Islet precursor cell (in vitro differentiated cells): ENCODE data around the gene ACOT9.
"Not testable (repeated sequence)": the region's sequence is repeated elsewhere in the genome, so short reads cannot be mapped to it uniquely, and the experiment has no call there.

Experiments used
- DNase-seq: peaks from one replicate; pipeline ENCODE4 v3.0.0-alpha.2; 2018

Gene ACOT9

DNA sequence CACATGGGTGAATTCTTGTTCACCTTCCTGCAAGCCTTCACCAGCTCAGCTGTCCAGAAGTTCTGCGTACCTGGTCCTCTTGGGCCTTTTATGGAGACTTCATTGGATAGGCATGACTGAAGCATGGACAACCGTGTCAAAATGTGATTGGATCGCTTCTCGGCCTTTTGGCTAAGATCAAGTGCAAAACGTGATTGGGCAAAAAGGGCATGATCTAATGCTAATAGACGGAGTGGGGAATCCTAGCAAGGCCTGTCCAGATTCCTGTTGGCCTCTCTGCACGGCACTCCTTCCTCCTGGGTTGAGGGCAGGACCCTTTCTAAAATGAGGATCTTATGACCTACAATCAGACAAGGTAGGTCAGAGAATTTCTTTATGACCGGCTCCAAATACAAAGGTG, 50.9 kb downstream of the ACOT9 start:
- DNase-seq, result no peak

DNA sequence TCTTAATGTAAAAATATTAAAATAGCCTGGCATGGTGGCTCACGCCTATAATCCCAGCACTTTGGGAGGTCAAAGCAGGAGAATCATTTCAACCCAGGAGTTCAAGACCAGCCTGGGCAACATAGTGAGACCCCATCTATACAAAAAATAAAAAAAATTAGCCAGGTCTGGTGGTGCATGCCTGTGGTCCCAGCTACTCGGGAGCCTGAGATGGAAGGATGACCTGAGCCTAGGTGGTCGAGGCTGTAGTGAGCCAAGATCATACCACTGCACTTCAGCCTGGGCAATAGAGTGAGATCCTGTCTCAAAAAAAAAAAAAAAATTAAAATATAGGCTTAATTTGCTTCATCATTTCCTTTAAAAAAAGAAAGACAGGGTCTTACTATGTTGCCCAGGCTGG, 66.6 kb downstream of the ACOT9 start:
- DNase-seq, result not testable (repeated sequence)

DNA sequence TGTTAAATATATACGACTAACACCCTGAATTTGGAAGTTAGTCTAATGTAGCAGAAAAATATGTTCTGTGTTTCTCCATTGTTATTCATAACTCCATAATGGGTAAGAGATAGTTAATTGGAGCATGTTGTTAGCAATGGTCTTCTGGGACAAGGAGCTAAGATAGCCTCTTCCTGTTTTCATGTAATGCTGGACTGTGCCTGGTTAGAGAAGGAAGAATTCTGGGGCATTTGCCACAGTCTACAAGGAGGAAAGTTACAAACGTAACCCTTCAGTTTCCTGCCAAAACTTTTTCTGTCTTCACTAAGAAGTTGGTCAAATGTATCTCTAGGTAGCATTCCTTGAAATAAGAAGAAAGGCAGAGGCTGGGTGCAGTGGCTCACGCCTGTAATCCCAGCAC, 70.0 kb downstream of the ACOT9 start:
- DNase-seq, result no peak

DNA sequence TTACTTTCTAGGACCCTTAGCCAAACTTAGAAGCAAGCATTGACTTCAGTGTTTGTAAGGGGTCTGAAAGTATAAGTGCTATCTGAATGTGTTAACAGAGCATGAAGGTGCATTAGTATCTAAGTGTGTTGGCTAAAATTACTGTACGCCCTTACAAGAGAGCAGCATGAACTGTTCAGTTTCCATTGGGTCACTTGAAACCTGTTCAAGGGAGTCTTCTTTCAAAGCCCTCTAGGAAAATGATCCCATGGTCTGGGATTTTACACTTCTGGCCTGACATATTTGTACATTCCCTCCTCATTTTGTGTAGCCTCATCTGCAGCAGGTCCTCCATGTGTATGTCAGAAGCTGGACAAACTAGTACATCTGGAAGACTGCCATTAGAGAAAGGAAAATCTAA, 72.5 kb downstream of the ACOT9 start:
- DNase-seq, result no peak

DNA sequence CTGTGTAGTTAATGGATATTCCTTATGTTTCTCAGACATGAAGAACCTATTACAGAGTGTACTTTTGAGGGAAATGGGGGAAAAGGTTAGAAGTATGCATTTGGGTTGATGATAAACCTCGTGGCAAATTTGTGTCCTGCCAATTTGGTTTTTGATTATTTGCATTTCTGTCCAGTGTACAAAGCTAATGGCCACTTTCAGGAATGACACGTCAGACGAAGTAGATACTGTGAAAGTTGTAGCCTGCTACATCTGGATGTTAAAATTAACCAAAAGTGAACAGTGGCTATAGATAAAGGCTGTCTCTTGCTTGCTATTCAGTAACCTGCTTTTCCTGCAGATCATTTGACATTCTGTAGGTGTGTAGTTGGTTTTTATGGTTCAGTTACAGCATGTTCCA, 74.7 kb downstream of the ACOT9 start:
- no peak for DNase-seq

DNA sequence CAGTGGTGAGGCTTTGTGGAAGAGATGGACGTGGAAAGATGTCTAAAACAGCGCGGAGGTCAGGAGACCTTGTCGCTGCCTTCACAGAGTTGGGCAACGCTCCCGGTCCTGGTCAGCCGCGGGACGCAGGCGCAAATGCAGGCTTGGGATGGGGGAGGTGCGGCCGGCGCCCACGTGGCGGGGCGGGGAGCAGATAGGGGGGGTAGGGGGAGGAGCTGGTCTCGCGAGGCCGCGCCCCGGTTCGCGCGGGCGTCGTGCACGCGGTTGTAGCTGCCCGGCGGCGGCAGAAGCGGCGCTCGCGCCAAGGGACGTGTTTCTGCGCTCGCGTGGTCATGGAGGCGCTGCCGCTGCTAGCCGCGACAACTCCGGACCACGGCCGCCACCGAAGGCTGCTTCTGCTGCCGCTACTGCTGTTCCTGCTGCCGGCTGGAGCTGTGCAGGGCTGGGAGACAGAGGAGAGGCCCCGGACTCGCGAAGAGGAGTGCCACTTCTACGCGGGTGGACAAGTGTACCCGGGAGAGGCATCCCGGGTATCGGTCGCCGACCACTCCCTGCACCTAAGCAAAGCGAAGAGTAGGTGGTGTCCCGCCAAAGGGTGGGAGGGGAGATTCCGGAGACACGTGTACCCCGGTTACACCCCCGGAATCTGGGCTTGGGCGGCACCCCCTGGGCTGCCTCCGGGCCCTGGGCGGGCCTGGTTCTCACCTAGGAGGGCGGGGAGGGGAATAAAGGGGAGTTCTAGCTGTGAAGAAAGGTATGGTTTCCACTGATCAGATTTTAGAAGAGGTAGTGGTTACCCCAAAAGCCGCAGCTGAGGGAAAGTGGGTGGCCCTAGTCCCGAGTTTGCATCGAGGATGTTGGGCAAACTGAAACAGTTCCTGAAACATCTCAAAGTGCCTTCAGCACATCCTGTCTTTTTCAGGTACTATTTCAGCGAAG, 75.6 kb downstream of the ACOT9 start, which contains the start of gene PRDX4:
PRDX4 (plus strand) TSS at position 255 of the 939 bp plus-strand sequence; CDS start at position 333, 78 bp downstream.
- peak; percentile 97 for DNase-seq

DNA sequence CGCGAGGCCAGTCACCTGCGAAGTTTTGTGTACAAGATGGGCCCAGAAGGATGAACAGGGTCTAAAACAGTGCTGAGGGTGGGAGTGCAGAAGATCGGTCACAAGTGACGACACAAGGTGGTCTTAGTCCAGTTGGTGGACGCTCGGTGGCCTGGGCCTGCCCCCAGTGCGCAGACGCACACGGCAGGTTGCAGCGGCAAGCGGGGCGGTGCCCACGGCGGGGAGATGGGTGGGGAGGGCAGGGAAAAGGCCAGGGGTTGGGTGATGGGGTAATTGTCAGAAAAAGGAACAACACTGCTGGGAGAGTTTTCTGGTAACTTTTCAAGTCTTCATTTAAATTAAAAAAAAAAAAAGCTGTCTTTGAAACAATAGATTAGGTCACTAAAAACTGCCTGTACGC, 76.8 kb downstream of the ACOT9 start:
- no peak for DNase-seq

DNA sequence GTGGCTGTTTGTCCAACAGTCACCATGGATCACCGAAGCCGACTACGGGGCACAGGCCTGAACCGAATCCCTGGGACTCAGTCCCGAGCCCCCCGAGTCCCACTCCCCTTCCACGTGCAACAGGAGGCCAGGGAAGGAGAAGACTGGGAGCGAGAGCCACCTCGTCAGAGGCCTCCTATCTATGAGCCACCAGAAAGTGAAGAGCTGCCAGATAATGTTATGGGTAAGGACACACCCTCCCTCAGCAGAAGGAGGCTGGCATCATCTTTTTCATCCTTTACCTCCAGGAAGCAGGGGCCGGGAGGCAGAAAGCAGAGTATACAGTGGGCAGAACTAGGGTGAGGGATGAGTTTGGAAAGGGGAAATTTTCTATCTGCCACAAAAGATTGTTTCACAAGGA, 78.6 kb downstream of the ACOT9 start:
- no peak for DNase-seq

DNA sequence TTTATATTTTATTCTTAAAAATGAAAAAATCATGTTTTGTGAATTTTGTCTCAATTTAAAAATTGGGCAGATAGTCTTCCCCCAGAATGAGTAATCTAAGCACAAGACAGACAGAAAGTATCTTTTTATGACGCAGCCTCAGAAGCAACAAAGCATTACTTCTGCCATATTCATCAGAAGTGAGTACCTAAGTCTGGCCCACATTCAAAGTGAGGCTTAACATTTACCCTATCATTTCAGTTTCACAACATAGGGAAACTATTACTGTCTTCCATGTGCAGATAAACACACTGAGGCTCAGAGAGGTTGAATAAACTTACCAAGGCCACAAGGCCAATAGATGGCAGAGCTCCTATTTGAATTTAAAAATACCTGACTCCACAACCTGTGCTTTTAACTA, 80.2 kb downstream of the ACOT9 start:
- DNase-seq, result no peak

DNA sequence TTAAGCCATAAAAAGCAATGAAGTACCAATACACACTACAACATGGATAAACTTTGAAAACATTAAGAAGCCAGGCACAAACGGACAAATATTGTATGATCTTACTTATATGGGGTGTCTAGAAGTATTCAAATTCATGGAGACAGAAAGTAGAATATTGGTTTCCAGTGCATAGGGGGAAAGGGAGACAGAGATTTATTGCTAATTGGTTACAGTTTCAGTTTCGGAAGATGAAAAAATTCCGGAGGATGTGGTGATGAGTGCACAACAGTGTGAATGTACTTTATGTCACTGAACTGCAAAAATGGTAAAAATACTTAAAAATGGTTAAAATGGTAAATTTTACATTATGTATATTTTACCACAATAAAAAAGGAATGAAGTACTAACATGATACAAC, 80.9 kb downstream of the ACOT9 start:
- DNase-seq, result no peak

DNA sequence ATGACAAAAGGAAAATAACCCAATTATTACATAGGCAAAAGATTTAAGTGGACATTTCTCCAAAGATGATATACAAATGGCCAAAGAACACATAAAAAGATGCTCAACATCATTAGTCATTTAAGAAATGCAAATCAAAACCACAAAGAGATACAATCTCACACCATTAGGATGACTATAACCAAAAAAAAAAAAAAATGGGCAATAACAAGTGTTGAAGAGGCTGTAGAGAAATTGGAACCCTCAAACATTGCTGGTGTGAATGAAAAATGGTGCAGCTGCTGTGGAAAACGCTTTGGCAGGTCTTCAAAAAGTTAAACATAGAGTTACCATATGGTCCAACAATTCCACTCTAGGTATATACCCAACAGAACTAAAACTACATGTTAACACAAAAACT, 81.4 kb downstream of the ACOT9 start:
- DNase-seq, result no peak

DNA sequence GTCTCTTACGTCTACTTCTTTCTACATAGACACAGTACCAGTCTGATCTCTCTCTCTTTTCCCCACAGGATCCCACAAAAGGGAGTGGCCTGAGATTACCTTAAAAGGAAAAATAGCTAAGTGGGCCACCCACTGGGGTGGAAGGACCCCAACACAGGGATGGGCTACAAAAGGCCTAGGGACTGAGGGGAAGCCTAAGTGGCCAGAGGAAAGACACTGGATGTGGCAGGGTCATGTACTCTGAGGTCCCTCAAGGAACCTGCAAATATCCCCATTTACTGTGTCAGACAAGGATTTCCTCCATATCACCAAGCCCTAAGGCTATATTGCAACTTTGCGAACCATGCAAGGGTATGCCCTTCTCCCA, 82.3 kb downstream of the ACOT9 start:
- no peak for DNase-seq

DNA sequence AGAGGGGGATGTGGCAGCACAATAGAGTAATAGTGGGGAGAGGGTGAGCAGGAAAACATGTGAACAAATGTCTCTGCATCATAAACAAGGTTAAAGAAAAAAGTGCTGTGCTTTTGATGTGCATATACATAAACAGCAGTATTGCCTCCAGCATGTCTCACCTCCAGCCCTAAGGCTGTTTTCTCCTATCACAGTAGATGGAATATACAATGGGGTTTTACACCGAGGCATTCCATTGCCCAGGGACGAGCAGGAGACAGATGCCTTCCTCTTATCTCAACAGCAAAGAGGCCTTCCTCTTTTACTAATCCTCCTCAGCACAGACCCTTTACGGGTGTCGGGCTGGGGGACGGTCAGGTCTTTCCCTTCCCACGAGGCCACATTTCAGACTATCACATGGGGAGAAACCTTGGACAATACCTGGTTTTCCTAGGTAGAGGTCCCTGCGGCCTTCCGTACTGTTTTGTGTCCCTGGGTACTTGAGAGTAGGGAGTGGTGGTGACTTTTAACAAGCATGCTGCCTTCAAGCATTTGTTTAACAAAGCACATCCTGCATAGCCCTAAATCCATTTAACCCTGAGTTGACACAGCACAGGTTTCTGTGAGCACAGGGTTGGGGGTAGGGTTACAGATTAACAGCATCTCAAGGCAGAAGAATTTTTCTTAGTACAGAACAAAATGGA, 82.9 kb downstream of the ACOT9 start:
- peak; percentile 81 for DNase-seq

DNA sequence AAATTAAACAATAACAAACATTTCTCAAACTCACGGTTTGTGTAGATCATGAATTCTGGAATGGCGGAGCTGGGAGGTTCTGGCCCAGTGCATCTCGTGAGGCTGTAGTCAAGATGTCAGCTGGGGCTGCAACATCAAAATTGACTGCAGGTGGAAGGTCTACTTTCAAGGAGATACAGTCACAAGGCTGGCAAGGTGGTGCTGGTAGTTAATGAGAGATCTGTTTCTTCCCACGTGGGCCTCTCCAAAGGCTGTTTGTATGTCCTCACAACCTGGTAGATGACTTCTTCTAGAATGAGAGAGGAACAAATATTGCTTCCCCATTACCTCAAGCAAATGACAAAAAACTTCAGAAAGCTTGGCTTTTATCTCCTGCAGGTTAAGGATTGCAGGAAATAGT, 83.7 kb downstream of the ACOT9 start:
- DNase-seq, result peak; percentile 55

DNA sequence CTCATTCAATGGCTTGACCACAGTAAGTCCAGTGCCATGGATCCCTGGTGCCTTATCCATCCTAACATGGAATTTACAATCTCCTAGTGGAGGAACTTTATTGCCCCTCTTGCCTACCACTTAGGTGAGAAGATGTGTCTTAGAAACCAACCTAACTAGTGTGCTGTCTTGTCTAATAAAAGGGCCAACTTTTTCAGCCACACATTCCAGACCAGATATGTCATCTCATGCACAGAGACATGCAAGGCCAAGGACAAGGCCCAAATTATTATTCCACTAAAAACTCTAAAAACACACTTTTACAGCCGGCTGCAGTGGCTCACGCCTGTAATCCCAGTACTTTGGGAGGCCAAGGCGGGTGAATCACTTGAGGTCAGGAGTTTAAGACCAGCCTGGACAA, 86.4 kb downstream of the ACOT9 start:
- DNase-seq, result peak; percentile 62

DNA sequence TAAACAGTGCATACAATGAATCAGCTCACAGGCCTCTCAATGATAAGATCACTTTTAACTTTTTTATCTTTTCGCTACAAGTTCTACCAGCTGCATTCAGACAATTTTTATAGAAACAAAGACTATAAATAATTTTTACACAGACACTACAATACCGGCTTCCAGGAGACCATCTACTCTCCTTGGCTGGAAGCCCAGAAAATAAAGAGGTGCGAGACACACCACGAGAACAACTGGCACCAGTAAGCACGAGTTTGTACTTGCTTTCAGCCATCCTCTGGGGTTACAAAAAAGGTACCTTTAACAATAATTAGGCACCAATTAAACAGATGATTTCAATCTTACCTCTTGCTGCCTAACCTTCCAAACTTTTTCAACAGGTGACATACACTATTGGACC, 87.0 kb downstream of the ACOT9 start:
- DNase-seq, result no peak
